CD4-positive, alpha-beta T cell treated with Interleukin-6 at 100 ng/mL for 8 hours (primary cell): Measurements from ENCODE around the gene SSH2.
"Not testable (repeated sequence)": the region's sequence is repeated elsewhere in the genome, so short reads cannot be mapped to it uniquely, and the experiment has no call there.

Experiments used
- DNase-seq: peaks from one replicate; pipeline ENCODE4 v3.0.0-alpha.2; 2020; ENCODE audit warnings: mixed read lengths, low spot score

Gene SSH2

DNA sequence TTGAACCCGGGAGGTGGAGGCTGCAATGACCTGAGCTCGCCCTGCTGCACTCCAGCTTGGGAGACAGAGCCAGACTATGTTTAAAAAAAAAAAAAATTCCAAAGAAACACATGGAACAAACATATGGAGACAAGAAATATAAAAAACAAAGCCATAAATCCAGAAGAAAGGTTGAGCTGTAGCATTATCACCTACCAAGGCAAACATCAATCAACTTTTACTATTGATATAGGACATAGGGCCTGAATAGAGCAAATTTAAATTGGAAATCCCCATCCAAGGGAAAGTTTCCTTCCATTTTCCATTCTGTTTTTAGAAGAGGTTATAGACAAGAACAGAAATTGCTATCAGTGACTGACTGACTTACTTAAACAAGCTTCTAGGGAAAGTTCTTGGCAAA lies 56.6 kb downstream of the SSH2 start:
- DNase-seq, result no peak

GRCh38 chr17:29870836-29871465 lies 59.1 kb downstream of the SSH2 start:
- DNase-seq, result no peak

DNA sequence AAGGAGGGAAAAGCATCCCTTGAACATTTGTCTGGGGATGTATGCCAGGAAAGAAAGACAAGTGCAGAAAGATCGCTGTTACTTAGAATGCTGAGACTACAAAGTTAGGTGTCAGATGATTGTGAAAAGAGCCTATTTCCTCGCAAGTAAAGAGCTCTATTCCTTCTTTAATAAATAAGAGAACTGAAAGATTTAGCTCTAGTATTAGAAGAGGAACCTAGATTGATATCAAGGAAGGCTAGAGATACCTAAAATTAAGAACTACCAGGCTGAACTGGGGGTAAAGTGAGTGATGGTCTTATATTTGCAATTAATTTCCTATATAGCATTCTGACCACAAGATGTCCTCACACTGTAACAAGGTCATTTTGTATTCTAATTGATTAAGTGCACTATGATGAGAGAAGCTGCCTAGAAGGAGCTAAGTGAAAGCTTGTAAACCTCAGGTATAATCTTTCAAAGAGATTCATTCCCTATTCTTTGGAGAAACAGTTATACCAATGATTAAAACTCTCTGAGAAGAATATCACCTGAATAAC lies 62.3 kb downstream of the SSH2 start:
- no peak for DNase-seq

GRCh38 chr17:29866746-29867404 lies 63.2 kb downstream of the SSH2 start:
- DNase-seq, result no peak

- no peak for DNase-seq
Measured at GRCh38 chr17:29864615-29865014, 65.4 kb downstream of the SSH2 start.

GRCh38 chr17:29864123-29864522 lies 65.9 kb downstream of the SSH2 start:
- not testable (repeated sequence) for DNase-seq

GRCh38 chr17:29862951-29863350 lies 67.1 kb downstream of the SSH2 start:
- no peak for DNase-seq

GRCh38 chr17:29862127-29862526 lies 67.9 kb downstream of the SSH2 start:
- DNase-seq, result no peak

DNA sequence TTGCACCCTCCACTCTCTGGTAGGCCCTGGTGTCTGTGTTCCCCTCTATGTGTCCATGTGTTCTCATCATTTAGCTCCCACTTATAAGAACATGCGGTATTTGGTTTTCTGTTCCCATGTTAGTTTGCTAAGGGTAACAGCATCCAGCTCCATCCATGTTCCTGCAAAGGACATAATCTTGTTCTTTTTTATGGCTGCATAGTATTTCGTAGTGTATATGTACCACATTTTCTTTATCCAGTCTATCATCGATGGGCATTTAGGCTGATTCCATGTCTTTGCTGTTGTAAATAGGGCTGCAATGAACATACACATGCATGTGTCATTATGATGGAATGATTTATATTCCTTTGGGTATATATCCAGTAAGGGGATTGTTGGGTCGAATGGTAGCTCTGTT lies 70.6 kb downstream of the SSH2 start:
- not testable (repeated sequence) for DNase-seq

DNA sequence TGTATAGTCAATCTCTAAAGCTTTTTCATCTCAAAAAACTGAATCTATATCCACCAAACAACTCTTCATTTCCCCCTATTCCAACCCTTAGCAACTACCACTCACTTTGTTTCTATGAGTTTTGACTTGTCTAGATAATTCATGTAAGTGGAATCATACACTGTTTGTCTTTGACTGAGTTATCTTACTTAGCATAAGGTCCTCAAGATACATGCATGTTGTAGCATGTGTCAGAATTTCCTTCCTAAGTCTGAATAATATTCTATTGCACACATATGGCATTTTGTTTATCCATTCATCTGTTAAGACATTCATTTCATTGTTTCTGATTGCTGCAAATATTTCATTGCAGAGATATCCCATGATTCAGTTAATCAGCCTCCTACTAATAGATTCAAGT lies 72.2 kb downstream of the SSH2 start:
- DNase-seq, result no peak

DNA sequence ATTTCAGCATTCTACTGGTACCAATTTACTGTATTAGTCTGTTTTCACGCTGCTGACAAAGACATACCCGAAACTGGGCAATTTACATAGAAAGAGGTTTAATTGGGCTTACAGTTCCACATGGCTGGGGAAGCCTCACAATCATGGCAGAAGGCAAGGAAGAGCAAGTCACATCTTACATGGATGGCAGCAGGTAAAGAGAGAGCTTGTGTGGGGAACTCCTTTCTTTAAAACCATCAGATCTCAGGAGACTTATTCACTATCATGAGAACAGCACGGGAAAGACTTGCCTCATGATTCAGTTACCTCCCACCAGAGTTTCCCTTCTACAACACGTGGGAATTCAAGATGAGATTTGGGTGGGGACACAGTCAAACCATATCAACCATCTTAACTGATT lies 72.9 kb downstream of the SSH2 start:
- not testable (repeated sequence) for DNase-seq

DNA sequence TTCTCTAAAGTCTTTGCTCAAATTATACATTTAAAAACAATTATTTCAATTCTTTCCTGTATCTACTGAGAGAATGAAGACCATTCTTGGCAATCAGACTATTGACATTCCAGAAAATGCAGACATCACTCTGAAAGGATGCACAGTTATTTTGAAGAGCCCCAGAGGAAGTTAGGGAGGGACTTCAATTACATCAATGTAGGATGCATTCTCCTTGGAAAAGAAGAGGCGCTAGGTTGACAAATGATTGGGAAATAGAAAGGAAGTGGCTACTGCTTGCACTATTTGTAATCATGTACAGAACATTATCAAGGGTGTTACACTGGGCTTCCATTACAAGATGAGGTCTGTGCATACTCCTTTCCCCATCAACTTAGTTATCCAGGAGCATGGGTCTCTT lies 74.3 kb downstream of the SSH2 start:
- no peak for DNase-seq

GRCh38 chr17:29848737-29849136 lies 81.3 kb downstream of the SSH2 start:
- DNase-seq, result no peak

DNA sequence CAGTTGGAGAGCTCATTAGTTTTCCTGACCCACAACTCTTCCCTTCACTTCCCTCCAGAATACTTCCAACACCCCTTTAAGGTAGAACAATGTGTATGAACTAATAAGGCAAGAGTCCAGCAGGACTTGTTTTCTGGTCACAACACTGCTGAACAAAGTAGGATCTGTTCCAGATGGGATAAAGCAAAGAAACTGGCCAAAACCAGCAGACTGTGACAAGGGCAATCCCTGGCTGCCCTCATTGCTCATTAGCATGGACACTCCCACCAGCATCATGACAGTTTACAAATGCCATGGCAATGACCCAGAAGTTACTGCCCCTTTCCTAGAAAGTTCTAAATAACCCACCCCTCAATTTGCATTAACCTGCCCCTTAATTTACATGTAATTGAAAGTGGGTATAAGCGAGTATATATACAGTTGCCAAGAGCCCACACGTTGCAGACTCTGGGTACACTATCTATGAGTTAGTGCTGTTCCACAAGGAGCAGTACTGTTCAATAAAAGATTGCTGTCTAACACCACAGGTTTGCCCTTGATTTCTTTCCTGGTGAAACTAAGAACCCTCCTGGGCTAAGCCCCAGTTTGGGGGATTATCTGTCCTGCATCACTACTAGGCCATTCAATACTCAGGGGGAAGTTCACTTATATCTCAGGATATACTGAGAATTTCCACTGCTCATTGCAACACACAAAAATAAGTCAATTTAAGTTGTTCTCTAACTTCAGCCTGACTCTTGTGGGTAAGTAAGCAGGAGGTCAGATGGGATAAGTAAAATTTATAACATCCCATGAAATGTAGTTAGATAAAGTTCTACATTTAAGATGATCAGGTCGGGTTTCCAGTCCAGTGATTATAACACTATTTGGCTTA lies 82.3 kb downstream of the SSH2 start:
- no peak for DNase-seq

DNA sequence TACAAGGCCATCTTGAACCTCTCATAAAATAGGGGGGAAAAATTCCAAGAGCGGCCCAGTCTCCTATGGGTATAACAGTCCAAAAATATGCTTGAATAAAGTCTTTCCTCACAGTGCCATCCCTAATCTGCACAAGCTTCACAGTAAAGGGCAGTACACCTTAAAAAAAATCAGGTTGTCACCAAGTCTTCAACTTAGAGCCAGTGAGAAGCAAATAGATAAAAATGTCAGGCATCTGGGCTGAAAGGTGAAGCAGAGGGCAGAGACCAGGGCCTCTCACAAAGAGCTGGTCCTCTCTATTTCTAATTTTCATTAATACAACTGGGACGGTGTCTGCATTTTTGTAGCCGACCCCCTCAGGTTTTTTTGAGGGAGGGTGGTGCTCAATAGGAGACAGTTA lies 82.9 kb downstream of the SSH2 start:
- no peak for DNase-seq

DNA sequence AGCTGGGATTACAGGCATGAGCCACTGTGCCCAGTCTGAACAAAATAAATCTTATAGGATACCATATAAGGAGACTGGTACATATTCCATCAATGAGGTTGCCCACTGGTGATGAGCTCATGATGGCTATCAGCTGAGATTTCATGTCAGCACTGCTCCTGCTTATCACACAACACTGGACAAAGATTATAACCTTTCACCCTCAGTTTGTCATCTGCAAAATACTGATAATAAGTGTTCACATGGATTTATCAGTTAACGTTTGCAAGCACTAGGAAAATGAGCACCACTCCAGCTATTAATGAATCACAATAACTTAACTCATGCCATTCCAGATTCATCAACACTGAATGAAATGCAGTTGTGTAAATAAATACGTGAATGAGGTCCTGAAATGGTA lies 83.7 kb downstream of the SSH2 start:
- no peak for DNase-seq

GRCh38 chr17:29844339-29845048 lies 85.5 kb downstream of the SSH2 start:
- no peak for DNase-seq

DNA sequence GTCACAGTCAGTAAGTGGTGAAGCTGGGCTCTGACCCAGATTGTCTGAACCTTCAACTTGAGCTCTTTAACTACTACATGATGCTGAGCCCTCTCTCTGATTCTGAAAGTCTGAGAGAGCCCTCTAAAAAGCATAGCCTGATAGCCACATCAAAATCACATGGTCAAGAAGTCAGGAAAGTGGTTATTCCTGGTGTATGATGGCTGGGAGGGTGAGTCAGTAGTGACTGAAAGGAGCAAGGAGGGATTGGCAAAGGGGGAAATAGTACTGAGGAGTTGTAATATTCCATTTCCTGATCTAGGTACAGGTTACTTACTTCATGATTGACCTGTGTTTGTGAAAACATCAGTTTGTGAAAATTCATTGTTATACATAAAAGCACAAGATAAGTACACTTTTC lies 89.1 kb downstream of the SSH2 start:
- DNase-seq, result no peak

- DNase-seq, result no peak
Measured at GRCh38 chr17:29839656-29840055, 90.4 kb downstream of the SSH2 start.

DNA sequence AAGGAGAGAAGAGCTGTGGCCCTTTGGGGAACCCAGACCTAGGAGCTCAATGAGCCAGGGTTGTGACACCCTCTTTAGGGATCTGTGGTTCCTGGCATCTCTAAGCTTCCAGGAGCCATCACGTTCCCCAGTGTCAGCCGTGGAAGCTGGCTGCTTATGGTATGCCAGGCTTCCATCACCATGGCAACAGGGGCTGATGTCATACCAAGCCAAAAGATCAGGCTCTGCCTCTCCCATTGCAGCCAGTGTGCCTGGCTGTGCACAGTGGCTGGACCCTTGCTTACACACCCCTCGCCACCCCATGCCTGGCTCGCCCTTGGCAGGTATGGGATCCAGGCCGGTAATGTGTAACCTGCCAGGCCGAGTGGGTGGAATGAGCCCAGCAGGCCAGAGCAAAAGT lies 91.1 kb downstream of the SSH2 start:
- DNase-seq, result no peak

GRCh38 chr17:29837531-29837930 lies 92.5 kb downstream of the SSH2 start:
- no peak for DNase-seq

DNA sequence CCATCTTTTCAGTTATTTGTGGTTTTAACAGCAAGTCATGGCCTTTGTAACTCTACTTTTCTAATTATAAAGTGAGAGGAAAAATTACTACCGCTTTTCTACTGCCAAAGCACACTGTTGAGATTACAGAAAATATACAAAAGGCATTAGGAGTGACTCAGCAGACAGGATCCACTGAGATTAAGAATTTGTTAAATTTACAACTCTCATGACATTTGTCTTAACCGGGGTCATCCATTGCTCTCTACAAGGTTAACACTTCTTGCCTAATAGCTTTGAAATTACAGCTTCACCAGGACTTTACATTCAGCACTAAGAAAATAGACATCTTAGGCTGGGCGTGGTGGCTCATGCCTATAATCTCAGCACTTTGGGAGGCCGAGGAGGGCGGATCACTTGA lies 93.4 kb downstream of the SSH2 start:
- no peak for DNase-seq
